Subcutaneous adipose tissue (tissue), 4 donors: ENCODE data around the gene KRT40. TPM values are rescaled to one million over a fixed set of nuclear protein-coding genes. Genes with fewer than 3 reads are reported as not detected.

Experiments
- CTCF ChIP-seq: fragments of 450-650 bp; IDR thresholded peaks from one replicate; pipeline ENCODE4 v1.5.1; 2016; ENCODE audit warnings: low read depth, mild to moderate bottlenecking, control low read depth, antibody characterized with exemption, moderate library complexity
- total RNA-seq, 4 donors: library from RNA; depleted of rRNA; stranded (reverse); fragments of >200 nt; gene quantifications; one replicate each; pipeline ENCODE4 v1.1.0, GENCODE V29; 2016

KRT40 gene
- total RNA-seq, 4 donors from 2014 or later: not detected

- TF ChIP-seq CTCF: no peak
These were observed 32.6 kb upstream of the KRT40 start for GRCh38 chr17:41016578-41017215.

GRCh38 chr17:41015454-41015853, 31.3 kb upstream of the KRT40 start:
- TF ChIP-seq CTCF: no peak

- TF ChIP-seq CTCF: no peak
These were observed 29.5 kb upstream of the KRT40 start for GRCh38 chr17:41013606-41014005.

- no peak for TF ChIP-seq CTCF
These were observed 29.1 kb upstream of the KRT40 start for GRCh38 chr17:41013181-41013580.

GRCh38 chr17:41012326-41013120, 28.4 kb upstream of the KRT40 start:
- no peak for TF ChIP-seq CTCF

GRCh38 chr17:41010441-41010840, 26.3 kb upstream of the KRT40 start:
- TF ChIP-seq CTCF: no peak

GRCh38 chr17:41009936-41010335, 25.8 kb upstream of the KRT40 start:
- TF ChIP-seq CTCF: no peak
